HepG2 (cell line): Measurements from ENCODE around the gene RPAP2. TPM values are rescaled to one million over a fixed set of nuclear protein-coding genes. Genes with fewer than 3 reads are reported as not detected.

Experiments
- ARNTL ChIP-seq: sonication (generic); formaldehyde crosslinking; IDR thresholded peaks from 2 replicates; pipeline ENCODE4 v1.4.0; 2020; ENCODE audit warnings: mild to moderate bottlenecking, missing genetic modification reagents
- CAMTA2 ChIP-seq: sonication (generic); formaldehyde crosslinking; IDR thresholded peaks from 2 replicates; pipeline ENCODE4 v1.4.0; 2020; ENCODE audit warnings: mild to moderate bottlenecking, missing genetic modification reagents, borderline replicate concordance
- CBX1 ChIP-seq: IDR thresholded peaks from one replicate; pipeline ENCODE4 v1.6.1; 2016; ENCODE audit warnings: antibody characterized with exemption, low read depth
- CENPT ChIP-seq: sonication (generic); formaldehyde crosslinking; IDR thresholded peaks from 2 replicates; pipeline ENCODE4 v1.8.0; 2022; ENCODE audit warnings: low read depth, mild to moderate bottlenecking, moderate library complexity, missing genetic modification reagents
- FOXP1 ChIP-seq, 2 experiments: fragments of 450-650 bp in 1 of 2; IDR thresholded peaks; 2 replicates each; pipeline ENCODE4 v1.6.1; 2017 to 2018; ENCODE audit warnings: antibody characterized with exemption in 1 of 2
- HNRNPK ChIP-seq: fragments of 200-400 bp; formaldehyde crosslinking; IDR thresholded peaks from 2 replicates; pipeline ENCODE4 v1.6.1; 2018; ENCODE audit warnings: low read length, low read depth, moderate library complexity, mild to moderate bottlenecking; ENCODE audit not compliant: poor library complexity, severe bottlenecking
- ISL2 ChIP-seq: sonication (generic); formaldehyde crosslinking; IDR thresholded peaks from 2 replicates; pipeline ENCODE4 v1.5.0; 2020; ENCODE audit warnings: missing genetic modification reagents
- KAT2B ChIP-seq: fragments of 150-350 bp; IDR thresholded peaks from 2 replicates; pipeline ENCODE4 v1.6.1; 2014; ENCODE audit warnings: low read depth, low read length, borderline replicate concordance
- KAT8 ChIP-seq: IDR thresholded peaks from 2 replicates; pipeline ENCODE4 v1.6.1; 2016; ENCODE audit warnings: missing genetic modification reagents, missing compliant biosample characterization
- MYC ChIP-seq: sonication (generic); formaldehyde crosslinking; IDR thresholded peaks from 2 replicates; pipeline ENCODE4 v1.9.0; 2021; ENCODE audit warnings: missing genetic modification reagents, borderline replicate concordance
- RFXAP ChIP-seq: sonication (generic); formaldehyde crosslinking; IDR thresholded peaks from 2 replicates; pipeline ENCODE4 v1.4.0; 2020; ENCODE audit warnings: missing genetic modification reagents, borderline replicate concordance
- SALL2 ChIP-seq: sonication (generic); formaldehyde crosslinking; IDR thresholded peaks from 2 replicates; pipeline ENCODE4 v1.8.1; 2023; ENCODE audit warnings: mild to moderate bottlenecking, missing genetic modification reagents, inconsistent platforms
- SSRP1 ChIP-seq: IDR thresholded peaks from 2 replicates; pipeline ENCODE4 v1.6.1; 2016; ENCODE audit warnings: control low read depth
- ZNF232 ChIP-seq: sonication (generic); formaldehyde crosslinking; IDR thresholded peaks from 2 replicates; pipeline ENCODE4 v1.4.0; 2020; ENCODE audit warnings: missing genetic modification reagents, borderline replicate concordance
- ZNF446 ChIP-seq: sonication (generic); formaldehyde crosslinking; IDR thresholded peaks from 2 replicates; pipeline ENCODE4 v1.5.0; 2020; ENCODE audit warnings: mild to moderate bottlenecking, missing genetic modification reagents
- ZNF484 ChIP-seq: sonication (generic); formaldehyde crosslinking; IDR thresholded peaks from 2 replicates; pipeline ENCODE4 v1.5.1; 2020; ENCODE audit warnings: mild to moderate bottlenecking, low read depth, missing genetic modification reagents, borderline replicate concordance
- ZNF850 ChIP-seq: sonication (generic); formaldehyde crosslinking; conservative IDR thresholded peaks from 2 replicates; pipeline ENCODE4 v1.9.0; 2021; ENCODE audit warnings: mild to moderate bottlenecking, missing genetic modification reagents
- polyA plus RNA-seq, 8 experiments: library from polyadenylated mRNA; depleted of rRNA in 3 of 8; stranded (reverse) in 7 of 8; unstranded in 1 of 8; fragments of >200 nt; fragmentation: Illumina TruSeq in 4 of 8; extraction: Trizol in 4 of 8; gene quantifications; 2 replicates each; pipeline versions ENCODE4 v1.2.1 to v1.2.3, GENCODE V29; 2011 to 2016; ENCODE audit warnings: low read depth in 4 of 8, missing spikeins in 1 of 8, mixed read lengths in 1 of 8; ENCODE audit not compliant: insufficient read depth in 1 of 8
- total RNA-seq, 5 experiments: library from RNA; depleted of rRNA; stranded (reverse); fragments of >200 nt; fragmentation: Illumina TruSeq; extraction: Trizol; gene quantifications; 2 replicates each; pipeline ENCODE4 v1.2.3, GENCODE V29; 2016; ENCODE audit warnings: low read depth in 1 of 5
- TF ChIP-seq, protein P1 (sequence below): sonication (generic); formaldehyde crosslinking; IDR thresholded peaks from 2 replicates; pipeline ENCODE4 v1.4.0; 2020; ENCODE audit warnings: missing genetic modification reagents
- TF ChIP-seq, protein P2 (sequence below): sonication (generic); formaldehyde crosslinking; IDR thresholded peaks from 2 replicates; pipeline ENCODE4 v1.5.0; 2020; ENCODE audit warnings: missing genetic modification reagents
- TF ChIP-seq, protein P3 (sequence below): sonication (generic); formaldehyde crosslinking; IDR thresholded peaks from 2 replicates; pipeline ENCODE4 v1.4.0; 2020; ENCODE audit warnings: missing genetic modification reagents, borderline replicate concordance
- TF ChIP-seq, protein P4 (sequence below): sonication (generic); formaldehyde crosslinking; IDR thresholded peaks from 2 replicates; pipeline ENCODE4 v1.4.0; 2020; ENCODE audit warnings: mild to moderate bottlenecking, missing genetic modification reagents

The RPAP2 gene
- total and polyA plus RNA-seq, 2 of the 13 experiments (the other 11 are each of a cell fraction or from before 2014, with no cell fraction given), result 10.0 to 34.8 TPM

DNA sequence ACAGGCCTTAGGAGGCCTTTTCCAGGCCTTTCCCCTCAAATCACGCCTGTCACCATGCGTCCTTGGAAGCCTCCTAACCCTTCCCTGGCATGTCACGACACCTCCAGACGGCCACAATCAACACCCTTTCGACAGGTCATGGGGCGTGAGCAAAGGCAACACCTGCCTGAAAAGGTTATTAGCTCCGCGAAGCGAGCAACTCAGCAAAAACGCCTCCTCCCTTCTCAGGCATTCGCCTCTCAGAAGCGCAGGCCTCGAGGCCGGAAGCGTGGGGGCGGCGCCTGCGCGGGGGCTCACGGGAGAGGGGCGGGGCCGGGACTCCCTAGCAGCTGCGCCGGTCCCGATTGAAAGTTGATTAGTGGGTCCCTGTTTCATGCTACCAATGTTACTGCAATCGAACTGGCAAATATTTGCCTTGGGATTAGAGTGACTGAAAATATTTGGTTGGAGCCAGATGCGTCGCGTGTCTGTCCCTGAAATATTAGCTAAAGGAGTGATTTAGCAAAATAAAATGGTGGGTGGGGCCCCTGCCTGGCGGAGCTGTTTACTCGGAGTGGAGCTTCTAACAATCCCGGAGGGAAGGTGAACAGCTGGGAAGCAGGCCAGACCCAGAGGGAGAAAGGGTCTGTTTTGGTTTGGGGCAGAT, 143.0 kb downstream of the RPAP2 start (continued):
- TF ChIP-seq, protein P1, sequence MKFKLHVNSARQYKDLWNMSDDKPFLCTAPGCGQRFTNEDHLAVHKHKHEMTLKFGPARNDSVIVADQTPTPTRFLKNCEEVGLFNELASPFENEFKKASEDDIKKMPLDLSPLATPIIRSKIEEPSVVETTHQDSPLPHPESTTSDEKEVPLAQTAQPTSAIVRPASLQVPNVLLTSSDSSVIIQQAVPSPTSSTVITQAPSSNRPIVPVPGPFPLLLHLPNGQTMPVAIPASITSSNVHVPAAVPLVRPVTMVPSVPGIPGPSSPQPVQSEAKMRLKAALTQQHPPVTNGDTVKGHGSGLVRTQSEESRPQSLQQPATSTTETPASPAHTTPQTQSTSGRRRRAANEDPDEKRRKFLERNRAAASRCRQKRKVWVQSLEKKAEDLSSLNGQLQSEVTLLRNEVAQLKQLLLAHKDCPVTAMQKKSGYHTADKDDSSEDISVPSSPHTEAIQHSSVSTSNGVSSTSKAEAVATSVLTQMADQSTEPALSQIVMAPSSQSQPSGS (CRISPR knock-in tag), result peak; percentile 68
- peak; percentile 81 for TF ChIP-seq ARNTL (CRISPR knock-in tag)
- no peak for TF ChIP-seq HNRNPK
- no peak for TF ChIP-seq ZNF446 (CRISPR knock-in tag)
- TF ChIP-seq ZNF232, result peak; percentile 90; the same call in 1 of the 2 replicates
- TF ChIP-seq CAMTA2, result peak; percentile 70; the same call in 1 of the 2 replicates
- peak; percentile 91 for TF ChIP-seq ISL2
- TF ChIP-seq ZNF484, result 0 out of 2 replicates have a peak, but pooled peaks have one; percentile 14
- TF ChIP-seq CENPT (CRISPR knock-in tag), result no peak
- TF ChIP-seq, protein P2, sequence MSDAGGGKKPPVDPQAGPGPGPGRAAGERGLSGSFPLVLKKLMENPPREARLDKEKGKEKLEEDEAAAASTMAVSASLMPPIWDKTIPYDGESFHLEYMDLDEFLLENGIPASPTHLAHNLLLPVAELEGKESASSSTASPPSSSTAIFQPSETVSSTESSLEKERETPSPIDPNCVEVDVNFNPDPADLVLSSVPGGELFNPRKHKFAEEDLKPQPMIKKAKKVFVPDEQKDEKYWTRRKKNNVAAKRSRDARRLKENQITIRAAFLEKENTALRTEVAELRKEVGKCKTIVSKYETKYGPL, result peak; percentile 71; the same call in 1 of the 2 replicates
- TF ChIP-seq CBX1, result peak; percentile 47
- 0 out of 2 replicates have a peak, but pooled peaks have one; percentile 66 for TF ChIP-seq ZNF850
- peak; percentile 69; the same call in 1 of the 2 replicates for TF ChIP-seq RFXAP
- TF ChIP-seq, protein P3, sequence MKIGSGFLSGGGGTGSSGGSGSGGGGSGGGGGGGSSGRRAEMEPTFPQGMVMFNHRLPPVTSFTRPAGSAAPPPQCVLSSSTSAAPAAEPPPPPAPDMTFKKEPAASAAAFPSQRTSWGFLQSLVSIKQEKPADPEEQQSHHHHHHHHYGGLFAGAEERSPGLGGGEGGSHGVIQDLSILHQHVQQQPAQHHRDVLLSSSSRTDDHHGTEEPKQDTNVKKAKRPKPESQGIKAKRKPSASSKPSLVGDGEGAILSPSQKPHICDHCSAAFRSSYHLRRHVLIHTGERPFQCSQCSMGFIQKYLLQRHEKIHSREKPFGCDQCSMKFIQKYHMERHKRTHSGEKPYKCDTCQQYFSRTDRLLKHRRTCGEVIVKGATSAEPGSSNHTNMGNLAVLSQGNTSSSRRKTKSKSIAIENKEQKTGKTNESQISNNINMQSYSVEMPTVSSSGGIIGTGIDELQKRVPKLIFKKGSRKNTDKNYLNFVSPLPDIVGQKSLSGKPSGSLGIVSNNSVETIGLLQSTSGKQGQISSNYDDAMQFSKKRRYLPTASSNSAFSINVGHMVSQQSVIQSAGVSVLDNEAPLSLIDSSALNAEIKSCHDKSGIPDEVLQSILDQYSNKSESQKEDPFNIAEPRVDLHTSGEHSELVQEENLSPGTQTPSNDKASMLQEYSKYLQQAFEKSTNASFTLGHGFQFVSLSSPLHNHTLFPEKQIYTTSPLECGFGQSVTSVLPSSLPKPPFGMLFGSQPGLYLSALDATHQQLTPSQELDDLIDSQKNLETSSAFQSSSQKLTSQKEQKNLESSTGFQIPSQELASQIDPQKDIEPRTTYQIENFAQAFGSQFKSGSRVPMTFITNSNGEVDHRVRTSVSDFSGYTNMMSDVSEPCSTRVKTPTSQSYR (CRISPR knock-in tag), result 0 out of 2 replicates have a peak, but pooled peaks have one; percentile 22
- no peak for TF ChIP-seq SSRP1
- TF ChIP-seq, protein P4, sequence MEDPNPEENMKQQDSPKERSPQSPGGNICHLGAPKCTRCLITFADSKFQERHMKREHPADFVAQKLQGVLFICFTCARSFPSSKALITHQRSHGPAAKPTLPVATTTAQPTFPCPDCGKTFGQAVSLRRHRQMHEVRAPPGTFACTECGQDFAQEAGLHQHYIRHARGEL (CRISPR knock-in tag), result no peak
- no peak for TF ChIP-seq KAT2B
- no peak for TF ChIP-seq SALL2
- TF ChIP-seq FOXP1 (IDR thresholded peaks at IDR 0.05), result no peak
- TF ChIP-seq FOXP1 (CRISPR knock-in tag; IDR thresholded peaks at IDR 0.05), result peak; percentile 76
- peak; percentile 90 for TF ChIP-seq MYC (CRISPR knock-in tag)
- peak; percentile 96 for TF ChIP-seq KAT8 (CRISPR knock-in tag)
